ENCODE results near the gene MIDN.

The MIDN gene

GRCh38 chr19:1270854-1271527, 22.6 kb downstream of the MIDN start:
- DNase-seq = no peak

- no peak for DNase-seq
These were observed 23.4 kb downstream of the MIDN start for GRCh38 chr19:1271528-1272422.

- DNase-seq = no peak
These were observed 24.3 kb downstream of the MIDN start for GRCh38 chr19:1272423-1273262.

GRCh38 chr19:1273263-1274041, 25.1 kb downstream of the MIDN start:
- DNase-seq = no peak

- no peak for DNase-seq
These were observed 25.9 kb downstream of the MIDN start for GRCh38 chr19:1274081-1274851.

GRCh38 chr19:1274852-1275259, 26.5 kb downstream of the MIDN start:
- DNase-seq = no peak

GRCh38 chr19:1275260-1275975, 27.0 kb downstream of the MIDN start, which contains the start of gene FAM174C:
Gene FAM174C, plus strand, starts transcription at chr19:1275530. Its CDS starts 20 bp downstream, at chr19:1275550.
- DNase-seq = peak; percentile 95 to 96

GRCh38 chr19:1275976-1276627, 27.7 kb downstream of the MIDN start:
- no peak for DNase-seq

- DNase-seq = peak in 1 of 2 experiments; percentile 49
These were observed 28.2 kb downstream of the MIDN start for GRCh38 chr19:1276628-1277022.

- DNase-seq = no peak
These were observed 28.7 kb downstream of the MIDN start for GRCh38 chr19:1277061-1277460.

GRCh38 chr19:1278074-1278473, 29.7 kb downstream of the MIDN start:
- no peak for DNase-seq

GRCh38 chr19:1278713-1279660, 30.6 kb downstream of the MIDN start:
- DNase-seq = no peak

- peak; percentile 87 for DNase-seq
These were observed 31.5 kb downstream of the MIDN start for GRCh38 chr19:1279782-1280341.

- peak in 1 of 2 experiments; percentile 2 for DNase-seq
These were observed 32.5 kb downstream of the MIDN start for GRCh38 chr19:1280636-1281568.

GRCh38 chr19:1281569-1282287, 33.3 kb downstream of the MIDN start:
- no peak for DNase-seq

GRCh38 chr19:1282588-1283206, 34.3 kb downstream of the MIDN start:
- no peak for DNase-seq

Measured in activated CD4-positive, alpha-beta T cell treated with anti-CD3 and anti-CD28 coated beads, Interleukin-2, amount 50 U/mL, for 48 hours (primary cell).